ENCODE data around the gene RSL1D1. TPM values are rescaled to one million over a fixed set of nuclear protein-coding genes. Genes with fewer than 3 reads are reported as not detected.

RSL1D1 gene
- total and polyA plus RNA-seq, 2 of the 8 experiments (the other 6 are each of a cell fraction or from before 2014, with no cell fraction given) = 41.3 to 292 TPM

DNA sequence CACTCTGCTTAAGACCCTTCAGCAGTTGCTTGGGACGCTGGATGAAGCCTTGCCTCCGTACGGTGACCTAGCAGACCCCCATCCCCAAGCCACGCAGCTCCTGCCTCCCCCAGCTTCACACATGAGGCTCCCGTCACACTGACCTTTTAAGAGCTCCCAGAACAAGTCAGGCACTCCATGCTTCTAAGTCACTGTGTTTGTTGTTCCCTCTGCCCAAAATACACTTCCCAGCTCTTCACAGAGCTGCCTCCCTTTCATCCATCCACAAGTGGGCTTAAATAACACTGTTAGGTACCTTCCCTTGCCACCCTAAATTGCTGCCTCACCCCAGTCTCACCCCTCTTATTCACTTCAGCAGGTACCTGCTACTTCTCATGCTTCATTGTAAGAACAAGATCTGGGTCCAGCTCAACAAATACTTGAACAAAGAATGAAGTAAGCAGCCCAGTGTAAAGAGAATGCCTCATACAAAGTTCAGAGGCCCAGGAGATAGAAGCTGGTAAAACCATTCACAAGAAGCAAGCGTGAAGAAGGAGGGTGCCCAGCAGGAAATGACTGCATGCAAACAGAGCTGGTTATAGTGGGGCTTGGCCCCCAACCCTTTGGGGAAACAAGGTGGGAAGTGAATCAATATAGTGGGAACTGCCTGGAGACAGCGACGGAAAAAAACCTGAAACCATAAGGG is 60.1 kb downstream of the RSL1D1 start:
- no peaks in the 10 kb centered on the region; a peak in 1 of 8 replicates for H3K36me3 ChIP-seq (ENCODE audit: control insufficient read depth in 2 of 4, insufficient read depth in 4 of 4, low read length in 3 of 4)
- ChIA-PET POLR2A (ENCODE audit: partially characterized antibody) (interaction anchor here (0.8 to 3.1 kb wide), 9 partner anchors 10 to 392 kb away, joined by 3 to 12 read pairs (median 4); no protein-coding TSS in a partner anchor), CTCF (ENCODE audit: partially characterized antibody) (interaction anchor here (0.8 to 2.0 kb wide), 3 partner anchors 9 to 44 kb away, joined by 3 to 4 read pairs (median 3); no protein-coding TSS in a partner anchor)
- H3K56ac ChIP-seq (replicated peaks; ENCODE audit: insufficient read length, low read depth, low read length) = no peak overlapping the region
- H2BK120ac ChIP-seq (replicated peaks; ENCODE audit: low read depth, low read length) = no peak overlapping the region
- no peak overlapping the region for H3K18ac ChIP-seq (ENCODE audit: extremely low read depth, low read length)
- H2AFZ ChIP-seq (ENCODE audit: low read length) = no peak overlapping the region
- no peaks in the 10 kb centered on the region for H3K27me3 ChIP-seq (replicated peaks in 1 of 4; ENCODE audit: control insufficient read depth in 3 of 4, extremely low read depth in 1 of 4, insufficient read depth in 3 of 4, low read length in 3 of 4)
- DNase-seq (ENCODE audit: low read depth in 1 of 2, low spot score in 2 of 2) (no peak), FAIRE-seq (no peak)
- TF ChIP-seq RAD21 (IDR thresholded peaks at IDR 0.05 in 1 of 2, conservative IDR thresholded peaks at IDR 0.05 in 1 of 2; ENCODE audit: low read depth in 2 of 2, low read length in 2 of 2) = no peak
- no peak for TF ChIP-seq KDM5A (IDR thresholded peaks at IDR 0.05; ENCODE audit: low read length)
- 0 out of 7 replicates have a peak overlapping the region, but pooled peaks of 1 of the 4 experiments have one; percentile 27 for H3K9ac ChIP-seq (replicated peaks in 1 of 4; ENCODE audit: extremely low read depth in 1 of 4, low read depth in 3 of 4, low read length in 3 of 4)
- no peak overlapping the region for H2BK15ac ChIP-seq (ENCODE audit: low read length)
- peaks cover 22 to 95% of the 10 kb centered on the region in 2 experiments for H3K79me2 ChIP-seq (ENCODE audit: control insufficient read depth in 1 of 2, insufficient read depth in 2 of 2, low read length in 2 of 2)
- peaks cover 0 to 3% (median under 1%) of the 10 kb centered on the region in 4 experiments; a peak in 3 of 7 replicates for H3K4me1 ChIP-seq (replicated peaks in 1 of 4; ENCODE audit: control insufficient read depth in 3 of 4, insufficient read depth in 4 of 4, low read length in 3 of 4)
- no peak overlapping the region for H3K23ac ChIP-seq (ENCODE audit: insufficient read length)
- H3K27ac ChIP-seq (ENCODE audit: low read depth, low read length) = 0 out of 2 replicates have a peak overlapping the region, but pooled peaks have one; percentile 7
- no peaks in the 10 kb centered on the region for H3K9me3 ChIP-seq (ENCODE audit: insufficient read depth in 2 of 2, low read depth in 1 of 2, low read length in 1 of 2)
- H4K5ac ChIP-seq (ENCODE audit: insufficient read length, low read depth, low read length) = no peak overlapping the region
- no peak overlapping the region for H2AK5ac ChIP-seq (ENCODE audit: low read depth, low read length)
- H3K79me1 ChIP-seq (ENCODE audit: low read depth, low read length) = peaks cover 19% of the 10 kb centered on the region
- H2BK20ac ChIP-seq (ENCODE audit: low read length) = no peak overlapping the region
- H3K4me2 ChIP-seq (ENCODE audit: insufficient read depth in 1 of 2, low read depth in 2 of 2, low read length in 2 of 2) = no peak overlapping the region
- H3K14ac ChIP-seq (ENCODE audit: insufficient read length) = no peak overlapping the region
- H4K8ac ChIP-seq (ENCODE audit: extremely low read depth, insufficient read depth, low read length) = no peak overlapping the region
- no peak overlapping the region for H2BK5ac ChIP-seq (ENCODE audit: low read depth, low read length)
- no peak overlapping the region for H2BK12ac ChIP-seq (ENCODE audit: low read depth, low read length)
- WGBS, 2 experiments (ENCODE audit: extremely low coverage in 1 of 2, insufficient coverage in 1 of 2, insufficient read length in 1 of 2, insufficient replicate concordance in 2 of 2, low coverage in 1 of 2, low lambda C conversion rate in 2 of 2, missing lambda C conversion rate in 1 of 2) = 88% methylated on average over 8 of the region's 8 CpGs; no CpG with 5 or more reads in 1 of the 2 experiments
- no peaks in the 10 kb centered on the region; the same call in 1 of the 2 replicates for H3K23me2 ChIP-seq (ENCODE audit: low read depth, low read length)
- H3K4me3 ChIP-seq (ENCODE audit: extremely low read depth in 1 of 4, insufficient read depth in 2 of 4, low read depth in 3 of 4, low read length in 4 of 4) = no peak overlapping the region
- H4K91ac ChIP-seq (replicated peaks; ENCODE audit: insufficient read length, low read length) = no peak overlapping the region
- no peak overlapping the region for H3K4ac ChIP-seq (replicated peaks; ENCODE audit: insufficient read length, low read depth, low read length)
- H4K20me1 ChIP-seq (replicated peaks in 1 of 2; ENCODE audit: control insufficient read depth in 1 of 2, insufficient read depth in 2 of 2, low read length in 2 of 2) = peaks cover 2 to 12% of the 10 kb centered on the region in 2 experiments

Data from H1 (cell line).